Hepatic stellate cell (primary cell): ENCODE measurements around the gene NTNG1.
"Not testable (repeated sequence)": the region's sequence is repeated elsewhere in the genome, so short reads cannot be mapped to it uniquely, and the experiment has no call there.

Experiments used
- DNase-seq: peaks from one replicate; pipeline ENCODE4 v3.0.0; 2011; ENCODE audit warnings: low spot score

NTNG1 gene

DNA sequence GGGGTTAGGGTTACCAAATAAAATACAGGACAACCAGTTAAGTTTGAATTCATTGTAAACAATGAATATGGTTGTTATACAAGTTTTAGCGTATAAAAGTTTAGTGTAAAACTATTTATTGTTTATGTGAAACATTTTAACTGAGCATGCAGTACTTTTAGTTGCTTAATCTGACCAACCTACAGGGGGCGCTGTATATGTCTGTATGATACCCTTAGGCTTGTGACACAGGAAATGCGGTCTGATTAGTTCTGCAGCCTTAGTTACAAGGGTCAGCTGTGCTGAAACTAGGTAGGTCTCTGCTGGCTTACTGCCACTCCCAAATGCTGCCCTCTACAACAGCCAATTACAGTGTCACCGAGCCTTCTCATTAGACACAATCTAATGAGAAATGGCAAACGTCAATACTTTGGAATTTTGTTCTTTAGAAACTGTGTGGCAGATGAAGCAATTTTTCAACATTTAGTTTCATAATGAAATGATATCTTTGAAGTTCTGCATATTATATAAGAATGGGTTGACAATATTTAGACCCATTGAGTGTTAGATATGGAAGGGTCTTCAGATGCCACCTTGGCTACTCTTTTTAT, 56.2 kb downstream of the NTNG1 start:
- DNase-seq = no peak

DNA sequence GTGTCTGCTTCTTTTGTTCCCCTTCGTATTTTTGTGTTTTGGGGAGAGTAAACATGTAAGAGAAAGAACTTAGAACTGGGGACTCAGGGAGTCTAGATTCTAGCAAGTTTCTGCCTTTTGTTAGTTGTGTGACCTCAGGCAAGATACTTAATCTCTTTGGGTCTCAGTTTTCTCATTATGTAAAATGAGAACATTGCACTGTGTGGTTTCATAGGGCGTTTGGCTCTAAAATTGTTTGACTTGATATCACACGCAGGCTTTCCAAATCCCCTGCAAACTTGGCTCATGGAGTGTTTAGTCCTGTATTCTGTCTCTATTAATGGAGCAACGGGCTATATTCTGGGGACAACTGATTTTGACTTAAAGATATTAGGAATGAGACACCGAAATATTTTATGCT, 57.7 kb downstream of the NTNG1 start:
- DNase-seq = no peak

DNA sequence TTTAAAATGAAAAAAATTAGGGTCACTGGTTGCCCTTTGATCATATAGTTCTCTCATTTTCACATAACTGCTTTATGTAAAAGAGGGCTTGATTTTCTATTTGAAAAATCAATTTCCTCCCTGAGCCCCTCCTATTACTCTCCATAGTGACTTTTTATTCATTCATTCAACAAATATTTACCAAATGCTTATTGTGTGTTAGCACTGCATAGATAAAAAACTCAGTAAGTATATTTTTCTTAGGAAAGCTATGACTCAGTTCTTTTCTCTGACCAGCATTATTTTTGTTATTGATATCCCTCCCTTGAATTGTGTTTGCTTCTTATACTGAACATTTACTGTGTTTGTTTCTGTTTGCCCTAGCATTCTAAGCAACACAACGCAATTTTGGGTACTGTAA, 59.8 kb downstream of the NTNG1 start:
- no peak for DNase-seq

DNA sequence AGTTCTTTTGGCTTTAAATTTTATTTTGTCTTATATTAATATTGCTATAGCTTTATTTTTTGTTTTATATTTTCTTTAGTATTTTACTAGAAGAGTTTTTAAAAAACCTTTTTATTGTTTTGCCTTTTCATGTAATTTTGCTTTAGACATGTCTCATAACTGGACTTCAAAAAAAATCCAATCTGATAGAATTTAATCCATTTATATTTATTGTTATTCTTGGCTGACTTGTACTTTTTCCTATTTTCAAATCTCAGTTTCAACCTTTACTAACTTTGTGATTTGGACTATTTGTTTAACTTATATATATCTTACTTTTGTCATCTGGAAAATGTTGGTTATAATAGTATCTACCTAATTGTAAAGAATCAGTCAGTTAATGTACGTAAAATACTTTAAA, 61.2 kb downstream of the NTNG1 start:
- DNase-seq = no peak

DNA sequence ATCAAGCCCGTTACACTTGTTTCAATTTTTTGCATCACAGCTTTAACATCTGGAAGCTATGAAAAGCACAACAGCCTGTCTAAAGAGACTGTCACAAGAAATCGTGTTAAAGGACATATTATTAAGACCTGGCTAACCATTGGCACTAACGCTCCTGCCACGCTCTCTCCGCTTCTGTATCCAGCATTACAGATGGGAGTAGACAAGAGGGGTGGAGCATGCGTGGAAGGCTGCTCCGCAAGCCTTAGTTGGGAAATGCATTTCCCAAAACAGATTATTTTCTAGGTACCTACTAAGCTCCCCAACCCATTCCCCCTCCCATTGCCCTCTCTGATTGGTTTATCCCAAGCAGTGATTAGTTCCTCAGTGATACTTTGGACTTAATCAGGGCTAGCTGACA, 72.4 kb downstream of the NTNG1 start:
- no peak for DNase-seq

DNA sequence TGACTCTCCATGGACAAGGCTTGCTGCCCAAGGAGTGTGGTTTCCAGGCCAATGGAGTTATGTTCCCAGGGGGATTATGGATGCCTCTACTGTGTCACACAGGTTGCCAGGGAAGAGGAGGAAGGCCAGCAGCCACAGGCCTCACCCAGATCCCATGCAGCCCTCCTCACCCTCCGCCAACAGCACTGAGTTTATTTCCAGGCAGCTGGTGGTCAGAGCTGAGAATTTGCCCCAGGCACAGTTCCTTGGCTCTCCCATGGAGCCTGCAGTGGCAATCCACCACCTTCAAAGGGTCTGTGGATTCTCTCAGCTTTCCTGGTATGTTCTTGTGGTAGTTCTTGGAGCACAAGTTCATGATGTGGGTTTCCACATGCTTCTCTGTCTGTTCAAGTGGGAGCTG, 79.2 kb downstream of the NTNG1 start:
- DNase-seq = no peak

DNA sequence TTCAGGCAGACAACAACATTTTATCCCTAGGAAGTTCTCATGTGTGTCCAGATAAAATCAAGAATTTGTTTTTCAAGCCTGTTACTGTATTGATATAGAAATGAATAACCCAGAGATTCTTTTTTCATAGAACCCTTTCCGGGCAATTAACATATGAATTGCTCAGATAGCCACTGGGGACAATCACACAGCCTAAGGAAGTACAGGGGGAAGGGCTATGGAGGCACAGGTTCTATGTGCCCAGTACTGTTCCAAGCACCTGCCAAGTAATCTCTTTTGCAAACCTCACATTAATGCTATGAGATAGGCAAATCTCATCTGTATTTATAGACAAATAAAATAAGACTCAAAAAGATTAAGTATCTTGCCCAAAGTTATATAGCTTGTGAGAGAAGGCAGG, 84.9 kb downstream of the NTNG1 start:
- no peak for DNase-seq

DNA sequence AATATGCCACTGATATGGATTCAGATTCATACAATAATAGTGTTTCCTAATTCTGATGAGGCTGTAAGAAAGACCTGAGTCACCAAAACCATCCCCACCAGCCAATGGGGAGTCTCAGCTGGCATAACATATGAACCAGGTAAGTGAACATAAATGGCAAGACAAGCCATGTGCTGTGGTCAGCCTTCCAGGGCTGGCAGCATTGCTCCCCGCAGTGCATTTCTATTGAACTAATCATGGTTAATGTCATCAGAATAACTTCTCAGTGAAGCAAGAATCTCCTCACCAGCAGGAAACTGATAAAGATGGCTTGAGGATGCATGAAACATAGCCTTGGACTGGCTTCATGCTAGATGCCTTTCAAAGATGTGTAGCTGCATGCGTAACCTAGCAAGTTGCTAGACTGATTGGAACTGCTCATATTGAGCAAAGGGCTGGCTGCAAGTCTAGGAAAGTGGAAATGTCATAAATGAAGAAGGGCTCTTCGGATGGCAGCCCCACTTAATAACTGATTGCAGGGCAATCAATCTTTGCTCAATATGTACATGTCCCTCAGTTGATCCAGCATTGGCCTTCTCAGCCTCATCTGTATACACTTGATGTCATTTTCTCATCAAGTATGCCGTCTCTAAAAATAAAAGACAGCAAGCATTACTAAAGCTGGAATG, 88.0 kb downstream of the NTNG1 start:
- DNase-seq = no peak

DNA sequence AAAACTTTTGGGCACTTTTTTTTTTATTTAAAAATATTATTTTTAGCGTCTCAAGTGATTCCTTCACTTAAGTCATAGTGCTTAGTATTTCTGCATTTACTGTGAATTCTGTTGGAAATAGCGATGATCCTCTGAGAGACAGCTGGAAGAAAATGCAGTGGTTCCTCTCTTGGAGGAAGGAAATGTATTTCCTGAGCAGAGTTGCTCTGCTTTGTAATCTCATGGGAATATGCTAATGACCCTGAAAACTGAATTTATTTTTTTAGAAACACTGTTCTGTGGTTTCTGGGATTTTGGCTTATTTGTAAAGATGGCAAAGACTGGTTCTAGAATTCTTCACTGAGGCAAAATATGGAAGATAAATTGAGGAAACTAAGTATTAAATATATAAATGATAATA, 88.9 kb downstream of the NTNG1 start:
- no peak for DNase-seq

DNA sequence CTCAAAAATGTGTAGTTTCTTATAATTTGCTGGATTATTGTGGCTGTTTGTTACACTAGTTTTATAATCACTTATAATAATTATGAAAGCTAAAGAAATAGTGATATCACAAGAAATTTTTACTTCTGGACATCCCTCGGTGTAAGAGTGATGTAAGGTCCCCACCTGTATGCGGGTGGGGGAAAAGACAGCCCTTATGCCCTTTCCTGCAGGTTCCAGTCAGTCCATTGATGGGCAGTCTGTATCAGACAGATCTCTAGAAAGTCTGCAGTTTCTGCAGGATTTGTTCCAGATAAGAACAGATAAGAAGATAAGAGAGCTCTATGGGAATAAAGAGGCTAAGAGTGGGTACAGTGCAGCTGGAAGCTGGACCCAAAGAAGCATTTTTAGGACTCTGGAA, 89.3 kb downstream of the NTNG1 start:
- DNase-seq = no peak

DNA sequence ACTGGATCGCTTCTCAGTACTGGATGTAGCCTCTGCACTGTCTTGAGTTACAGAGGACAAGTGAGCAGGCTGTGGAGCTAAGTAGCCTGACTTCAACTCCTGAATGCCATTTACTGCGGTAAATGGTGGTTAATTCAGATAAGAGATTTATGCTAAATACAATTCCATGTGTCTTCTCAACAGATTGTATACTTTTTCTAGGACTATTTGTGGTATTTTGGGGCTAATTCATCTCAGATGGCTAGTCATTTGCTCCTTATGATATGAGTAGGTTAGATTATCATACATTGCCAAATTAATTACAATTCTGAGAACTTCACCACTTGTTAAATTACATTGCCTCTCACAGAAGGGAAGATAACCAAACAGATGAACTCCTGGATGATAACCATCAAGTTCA, 90.5 kb downstream of the NTNG1 start:
- DNase-seq = no peak

DNA sequence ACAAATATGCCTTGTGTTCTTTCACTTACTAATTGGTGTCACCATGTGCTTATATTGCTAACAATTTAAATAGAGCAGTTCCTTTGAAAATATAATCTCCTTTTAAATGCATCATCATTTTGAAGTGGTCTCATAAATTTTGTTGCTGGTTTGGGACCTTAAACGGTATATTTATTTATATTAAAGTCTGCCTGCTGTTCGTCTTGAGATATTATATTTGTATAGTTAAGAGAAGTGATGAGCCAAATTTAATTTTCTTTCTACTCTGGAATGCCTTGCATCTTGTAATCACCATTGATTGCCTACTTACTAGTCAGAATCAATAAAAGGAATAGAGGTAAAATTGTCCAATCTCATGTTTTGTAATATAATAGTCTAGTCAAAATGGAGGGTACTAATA, 91.6 kb downstream of the NTNG1 start:
- DNase-seq = no peak

DNA sequence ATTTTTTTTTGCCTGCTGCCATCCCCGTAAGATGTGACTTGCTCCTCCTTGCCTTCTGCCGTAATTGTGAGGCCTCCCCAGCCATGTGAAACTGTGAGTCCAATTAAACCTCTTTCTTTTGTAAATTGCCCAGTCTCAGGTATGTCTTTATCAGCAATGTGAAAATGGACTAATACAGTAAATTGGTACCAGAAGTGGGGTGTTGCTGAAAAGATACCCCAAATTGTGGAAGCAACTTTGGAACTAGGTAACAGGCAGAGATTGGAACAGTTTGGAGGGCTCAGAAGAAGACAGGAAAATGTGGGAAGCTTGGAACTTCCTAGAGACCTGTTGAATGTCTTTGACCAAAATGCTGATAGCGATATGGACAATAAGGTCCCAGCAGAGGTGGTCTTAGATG, 95.9 kb downstream of the NTNG1 start:
- not testable (repeated sequence) for DNase-seq

DNA sequence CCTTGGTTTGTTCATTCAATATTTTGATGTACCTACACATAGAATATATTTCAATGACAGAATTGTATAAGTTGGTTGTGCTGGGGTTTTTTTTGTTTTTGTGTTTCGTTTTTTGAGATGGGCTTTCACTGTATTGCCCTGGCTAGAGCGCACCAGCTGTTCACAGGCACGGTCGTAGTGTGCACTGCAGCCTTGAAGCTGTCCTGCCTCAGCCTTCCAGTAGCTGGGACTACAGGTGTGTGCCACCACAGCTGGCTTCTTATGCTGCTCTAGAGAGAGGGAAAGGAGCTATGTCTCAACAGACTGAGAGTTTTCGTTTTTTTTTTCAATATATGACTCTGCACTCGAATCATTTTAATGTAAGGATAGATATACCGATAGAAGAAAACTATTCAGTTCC, 102.6 kb downstream of the NTNG1 start:
- no peak for DNase-seq

DNA sequence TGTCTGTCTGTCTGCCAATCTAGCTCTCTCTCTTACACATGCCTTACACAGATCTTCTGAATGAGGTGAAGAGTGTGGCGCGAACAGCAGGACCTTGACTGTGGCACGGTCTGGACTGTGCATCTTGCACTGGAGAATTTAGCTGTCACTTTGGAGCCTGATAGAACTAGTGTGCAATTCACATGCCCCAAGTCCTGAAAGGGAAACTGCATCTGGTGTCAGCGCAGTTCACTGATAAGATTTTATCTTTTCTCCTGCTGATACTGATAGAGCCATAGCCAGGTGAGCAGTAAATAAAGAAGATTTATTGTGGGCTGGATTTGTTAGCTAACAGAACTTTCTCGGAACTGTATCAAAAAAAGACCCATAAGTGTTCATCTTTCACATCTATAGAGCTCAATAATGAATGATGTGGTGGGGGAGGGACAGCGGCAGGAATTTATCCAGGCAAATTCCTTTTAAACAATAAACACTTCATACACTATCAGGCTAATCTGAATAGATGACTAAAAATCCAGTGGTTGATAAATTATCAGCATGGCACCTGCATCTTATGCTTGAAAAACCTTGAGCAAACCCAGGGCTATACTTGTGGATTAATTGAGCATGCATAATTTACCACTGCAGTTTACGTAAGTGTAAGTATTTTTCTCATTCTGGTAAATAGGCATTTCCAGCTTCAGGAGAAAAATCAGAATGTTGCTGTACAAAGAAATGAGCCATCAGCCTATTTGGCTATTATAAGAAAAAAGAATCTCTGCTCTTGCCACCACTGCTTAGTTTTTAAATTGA, 104.1 kb downstream of the NTNG1 start:
- no peak for DNase-seq

DNA sequence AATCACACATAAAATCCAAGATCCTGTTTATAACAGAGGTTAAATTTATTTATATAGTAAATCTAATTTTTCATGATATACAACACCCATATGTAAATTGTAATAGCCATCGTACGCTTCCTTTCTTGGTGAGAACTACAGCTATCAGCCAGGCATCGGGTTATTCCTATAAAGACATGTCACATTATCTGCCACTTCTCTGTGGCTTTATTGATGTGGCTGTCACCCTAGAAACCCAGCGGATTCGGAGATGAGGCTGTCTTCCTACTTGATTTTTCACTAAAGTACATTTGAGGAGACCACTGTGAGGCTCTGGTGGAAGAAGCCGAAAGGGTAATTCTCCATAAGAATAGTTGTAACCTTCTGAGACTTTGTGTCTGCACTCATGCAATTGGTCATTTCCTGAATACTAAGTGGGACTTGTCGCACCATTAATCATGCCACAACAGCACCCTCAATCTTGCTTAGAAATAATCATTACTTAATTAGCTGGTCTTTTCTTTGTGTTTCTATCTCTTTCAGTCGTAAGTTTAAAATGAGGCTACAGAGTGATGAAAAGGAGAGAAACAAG, 106.0 kb downstream of the NTNG1 start:
- no peak for DNase-seq

DNA sequence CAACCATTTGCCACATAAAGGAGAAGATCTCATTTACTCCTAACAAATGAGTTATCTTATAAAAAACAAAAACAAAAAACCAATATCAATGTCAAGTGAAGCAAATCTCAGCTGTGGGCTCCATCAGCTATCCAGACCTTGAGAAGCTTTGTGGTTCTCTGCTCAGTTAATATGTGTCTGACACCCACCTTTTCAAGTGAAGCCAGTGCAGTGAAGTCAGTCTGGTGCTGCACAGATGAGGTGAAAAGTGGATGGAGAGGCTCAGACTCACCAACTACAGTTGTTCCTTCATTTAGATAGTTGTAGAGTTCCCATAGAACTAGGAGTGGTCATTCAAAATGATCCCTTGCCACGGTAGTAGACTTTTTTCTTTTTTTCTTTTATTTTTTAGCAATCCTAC, 106.8 kb downstream of the NTNG1 start:
- DNase-seq = no peak

DNA sequence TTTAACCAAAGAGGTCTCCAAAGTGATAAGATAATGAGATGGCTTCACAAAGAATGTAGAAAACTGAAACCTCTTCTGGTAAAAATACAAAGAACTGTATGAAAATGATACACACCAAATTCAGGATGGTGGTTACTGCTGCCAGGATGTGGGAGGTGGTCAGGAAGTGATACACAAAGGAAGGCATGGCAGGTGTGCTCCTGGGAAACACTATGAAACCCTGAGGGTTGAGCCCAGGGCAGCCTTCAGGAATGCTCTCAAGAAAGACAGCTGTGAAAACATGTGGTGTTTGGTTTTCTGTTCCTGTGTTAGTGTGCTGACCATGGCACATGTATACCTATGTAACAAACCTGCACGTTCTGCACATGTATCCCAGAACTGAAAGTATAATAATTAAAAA, 109.3 kb downstream of the NTNG1 start:
- no peak for DNase-seq

DNA sequence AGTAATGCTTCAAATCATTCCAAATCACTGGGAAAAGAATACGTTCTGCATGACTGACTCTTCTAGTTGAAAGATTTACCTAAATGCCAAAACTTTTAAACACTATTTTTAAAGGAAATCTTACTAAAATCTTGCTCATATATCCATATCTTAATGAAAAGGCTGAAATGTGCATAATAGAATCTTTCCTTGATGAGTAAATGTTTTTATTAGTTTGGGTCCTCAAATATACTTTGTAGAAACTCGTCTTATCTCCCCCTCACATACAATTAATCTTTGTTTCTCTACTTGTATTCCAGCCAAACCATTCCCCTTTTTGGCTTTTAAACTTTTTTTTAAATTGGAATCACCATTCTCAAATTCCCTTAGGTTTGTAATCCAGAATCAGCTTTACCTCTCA, 110.2 kb downstream of the NTNG1 start:
- no peak for DNase-seq

DNA sequence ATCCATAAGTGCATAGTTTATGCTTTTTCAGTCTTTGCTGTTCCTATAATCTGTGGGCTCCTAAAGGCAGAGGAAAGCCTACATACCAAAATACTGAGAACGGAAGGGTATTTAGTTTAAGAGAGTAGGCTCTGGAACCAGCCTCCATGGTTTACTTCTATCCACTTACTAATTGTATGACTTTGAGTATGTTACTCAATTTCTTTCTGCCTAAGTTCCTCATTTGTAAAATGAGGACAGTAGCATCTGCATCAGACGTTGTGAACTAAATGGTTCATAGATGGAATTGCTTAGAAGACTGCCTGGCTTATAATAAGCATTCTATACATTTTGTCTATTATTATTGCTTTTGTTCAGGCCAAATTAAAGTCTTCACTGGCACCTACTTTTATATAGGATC, 111.0 kb downstream of the NTNG1 start:
- DNase-seq = no peak

DNA sequence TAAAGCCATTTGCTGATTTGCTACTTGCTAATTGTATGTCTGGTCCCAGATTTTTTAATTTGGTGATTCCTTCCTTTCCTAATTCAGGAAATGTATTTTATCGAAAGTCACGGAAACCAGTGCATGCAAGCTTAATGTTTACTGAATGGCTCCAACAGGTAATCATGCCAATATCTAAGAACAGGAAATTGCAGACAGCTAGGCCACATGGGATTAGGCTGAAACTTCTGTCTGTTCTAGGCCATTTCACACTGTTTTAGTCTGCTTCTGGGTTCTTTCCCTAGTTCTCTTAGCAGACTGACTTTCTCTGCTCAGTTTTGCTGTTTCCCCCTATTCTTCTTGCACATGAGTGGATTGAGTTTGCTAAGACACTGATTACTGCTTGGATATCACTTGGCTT, 111.4 kb downstream of the NTNG1 start:
- DNase-seq = no peak

DNA sequence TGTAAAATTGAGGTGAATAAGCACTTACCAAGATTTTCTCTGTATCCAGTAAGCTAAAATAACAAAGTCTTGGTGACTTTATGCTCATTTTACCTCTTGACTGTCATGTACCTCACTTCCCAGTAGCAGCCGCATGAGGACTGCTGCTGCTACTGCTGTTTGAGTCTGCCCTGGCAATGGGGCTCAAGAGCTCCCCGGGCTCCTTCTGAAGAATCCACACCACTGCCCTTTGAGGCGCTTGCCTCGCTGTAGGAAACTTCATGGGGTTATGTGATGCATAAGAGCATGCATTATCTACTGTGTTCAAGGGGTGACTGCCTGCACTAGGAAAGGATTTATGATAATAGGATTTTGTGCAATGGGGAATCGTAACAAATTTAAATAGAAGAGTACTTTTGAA, 113.5 kb downstream of the NTNG1 start:
- no peak for DNase-seq

DNA sequence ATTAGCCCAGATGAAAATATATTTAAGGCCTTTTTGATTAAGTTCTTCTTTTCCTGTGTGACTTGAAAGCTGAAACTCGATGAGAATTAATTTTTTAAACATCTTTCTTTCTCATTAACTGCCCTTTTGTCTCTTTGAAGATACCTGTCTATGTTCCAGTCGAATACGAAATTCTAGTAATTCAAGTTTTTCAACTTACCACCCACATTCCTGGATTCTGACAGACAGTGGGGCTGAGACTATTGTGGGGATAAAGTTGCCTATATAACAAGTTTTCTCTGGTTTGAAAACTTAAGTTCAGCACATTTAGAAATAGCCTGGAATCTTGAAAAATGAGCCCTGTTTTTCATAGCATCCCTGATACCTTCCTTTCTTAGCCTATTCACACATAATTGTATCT, 114.6 kb downstream of the NTNG1 start:
- no peak for DNase-seq
